ENCODE results near the gene PRUNE2. TPM values are rescaled to one million over a fixed set of nuclear protein-coding genes. Genes with fewer than 3 reads are reported as not detected.

PRUNE2 gene
- total RNA-seq, 2 donors from 2014 or later: 58.6 to 78.9 TPM

- Histone ChIP-seq H3K9me3 (no peaks in the 10 kb centered on the region), H3K27ac (no peak overlapping the region), H3K4me1 (replicated peaks) (no peaks in the 10 kb centered on the region), H3K27me3 (replicated peaks; ENCODE audit: insufficient read depth) (no peaks in the 10 kb centered on the region), H3K4me3 (no peak overlapping the region), H3K36me3 (no peaks in the 10 kb centered on the region)
- WGBS: 47% methylated on average over 6 of the region's 6 CpGs
- no peak for TF ChIP-seq CTCF (IDR thresholded peaks at IDR 0.05)
- no peak for TF ChIP-seq POLR2A (IDR thresholded peaks at IDR 0.05)
- TF ChIP-seq POLR2AphosphoS5 (IDR thresholded peaks at IDR 0.05): no peak
- no peak for DNase-seq (ENCODE audit: low spot score)
- intact Hi-C loops (cut with DNase I): no loop called here
These were observed 6.8 kb upstream of the PRUNE2 start for GRCh38 chr9:76912636-76913275.

GRCh38 chr9:76911971-76912370, 6.1 kb upstream of the PRUNE2 start:
- Histone ChIP-seq H3K9me3 (no peaks in the 10 kb centered on the region), H3K36me3 (no peaks in the 10 kb centered on the region), H3K27me3 (replicated peaks; ENCODE audit: insufficient read depth) (no peaks in the 10 kb centered on the region), H3K4me3 (no peak overlapping the region), H3K27ac (no peak overlapping the region), H3K4me1 (replicated peaks) (no peaks in the 10 kb centered on the region)
- no peak for TF ChIP-seq CTCF (IDR thresholded peaks at IDR 0.05)
- TF ChIP-seq POLR2A (IDR thresholded peaks at IDR 0.05): no peak
- TF ChIP-seq POLR2AphosphoS5 (IDR thresholded peaks at IDR 0.05): no peak
- no peak for DNase-seq (ENCODE audit: low spot score)
- intact Hi-C loops (cut with DNase I): no loop called here
- 83% methylated on average over 1 of the region's 1 CpG for WGBS

- Histone ChIP-seq H3K9me3 (no peaks in the 10 kb centered on the region), H3K4me3 (no peak overlapping the region), H3K36me3 (no peaks in the 10 kb centered on the region), H3K4me1 (replicated peaks) (no peaks in the 10 kb centered on the region), H3K27ac (no peak overlapping the region), H3K27me3 (replicated peaks; ENCODE audit: insufficient read depth) (no peaks in the 10 kb centered on the region)
- 89% methylated on average over 3 of the region's 3 CpGs for WGBS
- intact Hi-C loops (cut with DNase I): no loop called here
- DNase-seq (ENCODE audit: low spot score): no peak
- no peak for TF ChIP-seq CTCF (IDR thresholded peaks at IDR 0.05)
- TF ChIP-seq POLR2A (IDR thresholded peaks at IDR 0.05): no peak
- TF ChIP-seq POLR2AphosphoS5 (IDR thresholded peaks at IDR 0.05): no peak
These were observed 4.9 kb upstream of the PRUNE2 start for GRCh38 chr9:76910861-76911260.

- 9% methylated on average over 5 of the region's 5 CpGs for WGBS
- intact Hi-C loops (cut with DNase I): loop anchor here (5.0 to 10.0 kb wide), 3 partner anchors 78 to 144 kb away; partner anchors contain the start of gene PCA3
- H3K36me3 ChIP-seq: no peaks in the 10 kb centered on the region
- DNase-seq (ENCODE audit: low spot score): no peak
- TF ChIP-seq POLR2A (IDR thresholded peaks at IDR 0.05): no peak
- no peak for TF ChIP-seq POLR2AphosphoS5 (IDR thresholded peaks at IDR 0.05)
- no peak for TF ChIP-seq CTCF (IDR thresholded peaks at IDR 0.05)
- no peaks in the 10 kb centered on the region for H3K27me3 ChIP-seq (replicated peaks; ENCODE audit: insufficient read depth)
- H3K9me3 ChIP-seq: no peaks in the 10 kb centered on the region
- H3K27ac ChIP-seq: peak overlapping the region; percentile 56 to 72
- no peaks in the 10 kb centered on the region for H3K4me1 ChIP-seq (replicated peaks)
- H3K4me3 ChIP-seq: peak overlapping the region in 1 of 2 donors; percentile 33
These were observed 697 bp upstream of the PRUNE2 start for GRCh38 chr9:76906647-76906975.

All from prostate gland (tissue), 2 donors.